ENCODE measurements around the gene PLXNC1.

The PLXNC1 gene

GRCh38 chr12:94182986-94183707 is 34.8 kb downstream of the PLXNC1 start:
- DNase-seq (ENCODE audit: low spot score): no peak

GRCh38 chr12:94183708-94184379 is 35.5 kb downstream of the PLXNC1 start:
- DNase-seq (ENCODE audit: low spot score): no peak

GRCh38 chr12:94184995-94185719 is 36.8 kb downstream of the PLXNC1 start:
- DNase-seq (ENCODE audit: low spot score): no peak

GRCh38 chr12:94185801-94186200 is 37.4 kb downstream of the PLXNC1 start:
- no peak for DNase-seq (ENCODE audit: low spot score)

- no peak for DNase-seq (ENCODE audit: low spot score)
Measured at GRCh38 chr12:94186278-94187241, 38.2 kb downstream of the PLXNC1 start.

- no peak for DNase-seq (ENCODE audit: low spot score)
Measured at GRCh38 chr12:94187361-94187760, 39.0 kb downstream of the PLXNC1 start.

GRCh38 chr12:94190623-94191022 is 42.2 kb downstream of the PLXNC1 start:
- DNase-seq (ENCODE audit: low spot score): no peak

- no peak for DNase-seq (ENCODE audit: low spot score)
Measured at GRCh38 chr12:94191023-94191422, 42.6 kb downstream of the PLXNC1 start.

GRCh38 chr12:94191811-94192210 is 43.4 kb downstream of the PLXNC1 start:
- DNase-seq (ENCODE audit: low spot score): no peak

- DNase-seq (ENCODE audit: low spot score): no peak
Measured at GRCh38 chr12:94192506-94192905, 44.1 kb downstream of the PLXNC1 start.

GRCh38 chr12:94193168-94193567 is 44.8 kb downstream of the PLXNC1 start:
- DNase-seq (ENCODE audit: low spot score): no peak

- no peak for DNase-seq (ENCODE audit: low spot score)
Measured at GRCh38 chr12:94195483-94195882, 47.1 kb downstream of the PLXNC1 start.

- DNase-seq (ENCODE audit: low spot score): no peak
Measured at GRCh38 chr12:94198469-94198868, 50.1 kb downstream of the PLXNC1 start.

- no peak for DNase-seq (ENCODE audit: low spot score)
Measured at GRCh38 chr12:94198872-94199271, 50.5 kb downstream of the PLXNC1 start.

GRCh38 chr12:94200069-94200468 is 51.7 kb downstream of the PLXNC1 start:
- no peak for DNase-seq (ENCODE audit: low spot score)

GRCh38 chr12:94200695-94201094 is 52.3 kb downstream of the PLXNC1 start:
- no peak for DNase-seq (ENCODE audit: low spot score)

- peak; percentile 14 for DNase-seq (ENCODE audit: low spot score)
Measured at GRCh38 chr12:94202245-94203180, 54.1 kb downstream of the PLXNC1 start.

GRCh38 chr12:94203181-94203546 is 54.8 kb downstream of the PLXNC1 start:
- DNase-seq (ENCODE audit: low spot score): no peak

- DNase-seq (ENCODE audit: low spot score): no peak
Measured at GRCh38 chr12:94203796-94204195, 55.4 kb downstream of the PLXNC1 start.

GRCh38 chr12:94204499-94205247 is 56.3 kb downstream of the PLXNC1 start:
- DNase-seq (ENCODE audit: low spot score): peak; percentile 62

Data from activated CD4-positive, alpha-beta T cell treated with anti-CD3 and anti-CD28 coated beads, Interleukin-2, Interleukin-4, amounts not matched to agents 100 ng/mL and 50 ng/mL, durations not matched to agents 16 hours and 8 hours (primary cell).